ENCODE measurements around the gene C2orf49.

C2orf49 gene

DNA sequence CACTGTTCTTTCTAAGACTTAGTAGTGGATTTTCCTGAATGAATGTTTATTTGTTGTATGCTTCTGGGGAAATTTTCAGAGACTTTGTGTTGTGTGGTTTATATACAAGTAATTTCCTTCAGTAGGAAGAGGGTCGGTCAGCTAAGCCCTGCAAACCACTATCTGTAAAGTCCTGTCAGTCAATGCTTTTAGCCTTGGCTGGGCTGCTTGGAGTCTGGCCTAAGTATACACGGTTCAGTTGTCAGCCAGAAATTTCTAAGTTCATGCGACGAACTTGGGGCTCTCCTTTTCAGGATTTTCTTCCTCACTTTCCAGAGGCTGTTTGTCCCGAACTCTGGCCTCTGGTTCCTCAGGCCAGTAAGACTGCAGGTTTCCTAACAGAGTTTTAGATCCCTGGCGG is 21.3 kb downstream of the C2orf49 start:
- FAIRE-seq (no peak), DNase-seq (ENCODE audit: insufficient read length, low spot score) (no peak)

- no peak for FAIRE-seq
- no peak for DNase-seq (ENCODE audit: insufficient read length, low spot score)
Observed at GRCh38 chr2:105361102-105361889, 24.0 kb downstream of the C2orf49 start.

- FAIRE-seq (no peak), DNase-seq (ENCODE audit: insufficient read length, low spot score) (no peak)
Observed at GRCh38 chr2:105362862-105363591, 25.7 kb downstream of the C2orf49 start.

- DNase-seq (ENCODE audit: insufficient read length, low spot score), result no peak
- no peak for FAIRE-seq
Observed at GRCh38 chr2:105364436-105365139, 27.2 kb downstream of the C2orf49 start.

GRCh38 chr2:105365206-105365605 is 27.9 kb downstream of the C2orf49 start:
- FAIRE-seq (no peak), DNase-seq (ENCODE audit: insufficient read length, low spot score) (no peak)

- FAIRE-seq (no peak), DNase-seq (ENCODE audit: insufficient read length, low spot score) (no peak)
Observed at GRCh38 chr2:105368759-105369408, 31.5 kb downstream of the C2orf49 start.

- DNase-seq (ENCODE audit: insufficient read length, low spot score) (peak; percentile 64), FAIRE-seq (peak; percentile 94)
Observed at GRCh38 chr2:105369777-105370690, 32.7 kb downstream of the C2orf49 start.

DNA sequence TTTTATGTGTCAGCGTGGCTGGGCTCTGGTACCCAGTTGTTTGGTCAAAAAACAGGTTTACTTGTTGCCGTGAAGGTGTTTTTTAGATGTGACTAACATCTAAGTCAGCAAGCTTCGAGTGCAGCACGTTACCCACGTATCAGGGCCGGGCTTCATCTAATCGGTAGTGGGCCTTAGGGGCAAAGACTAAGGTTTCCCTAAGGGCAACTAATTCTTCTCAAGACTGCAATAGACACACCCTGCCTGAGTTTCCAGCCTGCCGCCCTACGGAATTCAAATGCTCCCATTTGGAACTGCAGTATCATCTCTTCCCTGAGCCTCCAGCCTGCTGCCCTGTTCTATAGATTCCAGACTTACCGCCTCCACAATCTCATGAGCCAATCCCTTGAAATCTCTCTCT is 33.8 kb downstream of the C2orf49 start:
- DNase-seq (ENCODE audit: insufficient read length, low spot score) (no peak), FAIRE-seq (no peak)

DNA sequence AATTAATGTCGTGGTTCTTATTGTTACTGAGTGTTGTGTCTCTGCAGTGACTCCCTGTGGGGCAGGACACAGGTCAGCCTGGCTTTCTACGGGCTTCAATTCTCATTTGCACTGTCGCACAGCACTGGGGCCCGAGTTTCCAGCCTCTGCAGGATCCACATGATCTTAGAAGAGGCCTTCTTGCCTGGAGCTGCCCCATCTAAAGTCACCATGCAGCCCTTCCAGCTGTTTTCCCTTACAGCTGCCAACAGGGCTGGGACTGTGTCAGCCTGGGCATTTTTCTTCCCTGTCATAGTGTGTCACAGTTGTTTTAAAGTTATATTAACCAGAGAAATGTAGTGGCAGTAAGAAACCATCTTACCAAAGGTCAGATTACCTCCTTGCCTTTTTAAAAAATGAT is 34.5 kb downstream of the C2orf49 start:
- FAIRE-seq (no peak), DNase-seq (ENCODE audit: insufficient read length, low spot score) (no peak)

DNA sequence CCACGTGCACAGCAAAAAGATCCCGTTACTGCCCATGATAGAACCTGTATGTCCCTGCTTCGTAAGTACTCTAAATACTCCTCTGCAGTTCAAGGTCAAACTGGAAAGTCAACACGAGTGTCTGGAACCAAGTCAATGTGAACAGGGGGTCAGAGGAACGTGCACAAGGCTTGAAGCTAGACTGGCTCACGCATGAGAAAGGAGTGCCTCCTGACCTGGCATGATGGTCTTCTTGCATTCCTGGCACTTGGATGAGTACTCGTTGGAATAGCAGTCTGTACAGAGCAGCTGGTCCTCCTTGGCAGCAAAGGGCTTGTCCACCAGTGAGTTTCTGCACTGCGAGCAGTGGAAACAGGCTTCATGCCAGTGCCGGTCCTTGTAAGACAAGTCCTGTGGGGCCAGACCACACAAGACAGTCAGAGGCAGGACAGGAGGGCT is 36.0 kb downstream of the C2orf49 start:
- FAIRE-seq (no peak), DNase-seq (ENCODE audit: insufficient read length, low spot score) (no peak)

DNA sequence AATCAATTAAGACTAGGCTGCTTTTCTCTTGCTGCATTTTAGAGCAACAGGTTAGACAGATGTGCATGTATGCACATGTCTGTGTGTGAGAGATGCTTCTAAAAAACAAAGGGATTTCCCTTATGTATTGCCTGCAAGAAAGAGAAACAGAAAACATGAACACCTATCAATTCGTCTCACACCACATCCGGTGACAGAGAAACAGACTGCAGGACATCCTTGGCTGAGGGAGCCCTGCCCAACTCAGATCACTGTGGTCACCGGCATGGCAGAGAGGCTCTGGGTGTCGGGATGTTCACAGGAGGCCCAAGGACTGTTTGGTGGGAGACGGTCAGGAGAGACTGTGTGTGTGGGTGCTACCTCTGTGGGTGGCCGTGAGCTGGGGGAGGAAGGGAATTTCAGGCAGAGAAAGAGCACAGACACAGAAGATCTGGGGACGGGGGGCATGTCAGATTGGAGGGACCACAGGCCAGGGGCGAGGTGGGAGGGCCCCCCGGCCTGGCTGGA is 36.6 kb downstream of the C2orf49 start:
- FAIRE-seq (peak; percentile 59), DNase-seq (ENCODE audit: insufficient read length, low spot score) (peak; percentile 24)

GRCh38 chr2:105375001-105375561 is 37.7 kb downstream of the C2orf49 start:
- FAIRE-seq, result no peak
- DNase-seq (ENCODE audit: insufficient read length, low spot score), result no peak

DNA sequence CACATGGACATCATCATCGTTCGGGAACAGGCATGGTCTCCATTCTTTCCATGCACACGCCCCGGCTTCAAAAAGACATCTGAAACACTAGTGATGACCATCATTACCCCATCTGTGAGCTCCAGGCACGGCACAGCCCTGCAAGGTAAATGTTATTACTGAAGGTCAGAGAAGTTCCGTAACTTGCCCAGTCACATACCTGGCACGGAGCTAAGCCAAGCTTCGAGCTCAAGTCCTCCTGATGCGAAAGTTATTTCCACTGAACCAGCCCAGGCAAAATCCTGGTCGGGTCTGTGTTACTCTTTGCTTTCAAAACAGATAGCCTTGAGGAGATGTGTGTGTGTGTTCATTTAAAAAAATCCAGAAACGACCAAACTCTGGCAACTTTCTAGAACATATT is 38.7 kb downstream of the C2orf49 start:
- FAIRE-seq (no peak), DNase-seq (ENCODE audit: insufficient read length, low spot score) (no peak)

- DNase-seq (ENCODE audit: insufficient read length, low spot score) (no peak), FAIRE-seq (no peak)
Observed at GRCh38 chr2:105376789-105377240, 39.5 kb downstream of the C2orf49 start.

GRCh38 chr2:105377871-105378270 is 40.5 kb downstream of the C2orf49 start:
- no peak for DNase-seq (ENCODE audit: insufficient read length, low spot score)
- no peak for FAIRE-seq

DNA sequence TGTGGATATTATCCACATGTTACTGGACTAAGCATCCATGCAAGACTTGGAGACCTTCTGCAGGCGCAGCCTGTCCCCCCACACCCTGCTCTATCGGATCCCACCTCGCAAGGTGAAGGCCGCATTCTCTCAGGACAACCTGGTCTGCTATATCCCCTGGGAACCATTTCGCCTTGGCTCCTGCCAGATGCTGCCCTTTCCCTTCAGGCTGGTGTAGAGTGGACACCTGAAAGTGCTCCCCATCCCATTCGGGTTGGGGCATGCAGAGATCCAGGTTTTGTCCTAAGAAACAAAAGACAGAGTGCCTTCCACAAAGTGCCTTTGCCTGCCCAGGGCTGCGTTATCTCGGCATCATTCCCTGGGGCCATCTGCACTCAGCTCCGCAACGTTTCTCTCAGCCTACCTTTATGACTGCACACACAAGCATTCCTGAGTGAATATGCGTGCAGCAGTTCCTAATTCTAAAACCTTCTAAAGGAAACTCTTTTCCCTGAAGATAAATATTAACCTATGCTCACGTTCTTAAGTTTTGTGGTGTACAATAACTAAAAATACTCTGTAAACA is 41.0 kb downstream of the C2orf49 start:
- FAIRE-seq, result no peak

GRCh38 chr2:105378921-105379383 is 41.6 kb downstream of the C2orf49 start:
- DNase-seq (ENCODE audit: insufficient read length, low spot score) (no peak), FAIRE-seq (no peak)

More for the DNA sequence above, 41.0 kb downstream of the C2orf49 start:
- no peak for DNase-seq (ENCODE audit: insufficient read length, low spot score)

- no peak for FAIRE-seq
- DNase-seq (ENCODE audit: insufficient read length, low spot score), result no peak
Observed at GRCh38 chr2:105379741-105380186, 42.4 kb downstream of the C2orf49 start.
